NCI-H2081 treated with DMSO at 0.1 percent for 48 hours (cell line): ENCODE results near the gene SCGB1D4.

Experiments used
- DNase-seq: peaks from one replicate; lab custom pipeline; 2025; lab: John Stamatoyannopoulos, UW

SCGB1D4 gene

GRCh38 chr11:62273789-62274275 is 25.0 kb downstream of the SCGB1D4 start:
- DNase-seq = no peak

- DNase-seq = no peak
Observed at GRCh38 chr11:62273284-62273683, 25.6 kb downstream of the SCGB1D4 start.

- no peak for DNase-seq
Observed at GRCh38 chr11:62269654-62270278, 29.1 kb downstream of the SCGB1D4 start, which contains the start of gene SCGB2A2. Gene SCGB2A2 (plus strand): TSS chr11:62270158. CDS start chr11:62270217, 59 bp downstream.

GRCh38 chr11:62267576-62267975 is 31.3 kb downstream of the SCGB1D4 start:
- no peak for DNase-seq

- DNase-seq = no peak
Observed at GRCh38 chr11:62267050-62267449, 31.8 kb downstream of the SCGB1D4 start.

GRCh38 chr11:62266558-62266957 is 32.3 kb downstream of the SCGB1D4 start:
- no peak for DNase-seq

GRCh38 chr11:62264004-62264403 is 34.9 kb downstream of the SCGB1D4 start:
- DNase-seq = no peak

GRCh38 chr11:62260261-62260953 is 38.5 kb downstream of the SCGB1D4 start:
- no peak for DNase-seq

- DNase-seq = no peak
Observed at GRCh38 chr11:62256281-62256680, 42.6 kb downstream of the SCGB1D4 start.

- no peak for DNase-seq
Observed at GRCh38 chr11:62253999-62254542, 44.8 kb downstream of the SCGB1D4 start.

- DNase-seq = no peak
Observed at GRCh38 chr11:62251698-62252097, 47.2 kb downstream of the SCGB1D4 start.
